CD4-positive, alpha-beta T cell treated with Interleukin-6 for 4 hours (primary cell): ENCODE measurements around the gene SPECC1L.

Source experiments
- DNase-seq: peaks from one replicate; pipeline ENCODE4 v3.0.0-alpha.2; 2020; ENCODE audit warnings: mixed read lengths

SPECC1L gene

DNA sequence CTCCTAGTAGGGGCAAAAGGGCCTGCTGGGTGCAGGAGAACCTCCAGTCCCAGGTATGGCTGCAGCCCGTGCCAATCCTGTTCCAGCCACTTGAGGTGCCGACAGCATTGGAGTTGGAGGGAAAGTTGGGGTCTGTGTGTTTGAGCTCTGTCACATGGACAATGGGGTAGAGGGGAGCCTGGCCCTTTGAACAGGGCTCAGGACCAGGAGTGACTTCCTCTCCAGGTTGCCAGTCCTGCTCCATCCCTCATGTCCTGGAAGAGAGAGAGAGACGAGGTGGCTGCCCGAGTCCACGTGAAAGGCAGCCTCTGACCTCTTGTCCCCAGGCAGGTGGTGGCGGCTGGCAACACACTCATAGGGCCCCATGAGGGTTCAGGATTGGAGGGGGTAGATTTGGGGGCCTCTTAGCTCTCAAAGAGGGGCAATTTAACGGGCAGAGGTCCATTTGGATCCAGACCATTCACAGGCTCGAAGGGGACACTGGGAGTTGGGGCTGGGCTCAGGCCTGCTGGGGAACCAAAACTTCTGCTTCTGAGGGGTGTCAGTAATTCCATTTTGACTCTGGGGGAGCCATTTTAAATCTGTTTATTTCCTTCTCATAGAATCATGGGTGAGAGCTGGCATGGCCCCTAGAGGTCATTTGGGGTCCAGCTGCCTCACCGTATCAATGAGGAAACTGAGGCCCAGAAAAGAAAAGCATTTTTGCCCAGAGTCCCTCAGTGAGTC is 160.8 kb downstream of the SPECC1L start:
- no peak for DNase-seq

DNA sequence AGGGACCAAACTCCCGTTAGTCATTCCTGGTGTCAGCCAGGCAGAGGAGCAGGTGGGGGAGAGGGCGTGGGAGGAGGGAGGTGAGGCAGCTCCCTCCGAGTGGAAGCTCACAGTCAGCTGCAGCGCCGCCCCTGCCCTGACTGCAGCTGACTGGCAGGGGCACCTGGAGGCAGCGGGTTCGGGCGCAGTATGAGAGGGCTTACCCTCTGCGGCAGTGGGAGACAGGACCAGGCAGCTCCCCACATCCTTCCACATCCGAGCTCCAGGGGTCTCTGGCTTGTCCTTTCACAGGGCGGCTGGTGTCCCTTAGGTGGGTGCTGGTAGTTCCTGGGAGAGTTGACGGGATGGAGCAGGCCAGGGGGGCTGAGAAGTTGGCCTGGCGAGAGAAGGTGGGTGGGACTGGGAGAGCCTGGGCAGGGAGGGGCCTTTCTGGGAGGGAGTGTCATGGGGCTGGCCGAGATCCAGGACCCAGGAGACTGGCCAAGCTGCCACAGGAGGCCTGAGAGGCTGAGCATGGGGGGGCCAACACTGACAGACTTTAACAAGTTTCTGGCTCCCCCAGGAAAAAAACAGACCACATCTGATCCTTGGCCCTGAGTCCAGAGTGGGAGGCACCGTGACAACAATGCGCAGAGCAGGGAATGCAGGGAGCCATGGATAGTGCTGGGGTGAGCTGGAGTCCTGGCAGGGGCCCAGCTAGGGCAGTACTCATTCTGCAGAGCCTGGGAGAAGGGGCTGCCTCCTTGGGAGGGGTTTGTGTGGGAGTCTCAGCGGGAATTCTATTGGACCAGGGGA is 161.6 kb downstream of the SPECC1L start:
- DNase-seq: peak; percentile 32

DNA sequence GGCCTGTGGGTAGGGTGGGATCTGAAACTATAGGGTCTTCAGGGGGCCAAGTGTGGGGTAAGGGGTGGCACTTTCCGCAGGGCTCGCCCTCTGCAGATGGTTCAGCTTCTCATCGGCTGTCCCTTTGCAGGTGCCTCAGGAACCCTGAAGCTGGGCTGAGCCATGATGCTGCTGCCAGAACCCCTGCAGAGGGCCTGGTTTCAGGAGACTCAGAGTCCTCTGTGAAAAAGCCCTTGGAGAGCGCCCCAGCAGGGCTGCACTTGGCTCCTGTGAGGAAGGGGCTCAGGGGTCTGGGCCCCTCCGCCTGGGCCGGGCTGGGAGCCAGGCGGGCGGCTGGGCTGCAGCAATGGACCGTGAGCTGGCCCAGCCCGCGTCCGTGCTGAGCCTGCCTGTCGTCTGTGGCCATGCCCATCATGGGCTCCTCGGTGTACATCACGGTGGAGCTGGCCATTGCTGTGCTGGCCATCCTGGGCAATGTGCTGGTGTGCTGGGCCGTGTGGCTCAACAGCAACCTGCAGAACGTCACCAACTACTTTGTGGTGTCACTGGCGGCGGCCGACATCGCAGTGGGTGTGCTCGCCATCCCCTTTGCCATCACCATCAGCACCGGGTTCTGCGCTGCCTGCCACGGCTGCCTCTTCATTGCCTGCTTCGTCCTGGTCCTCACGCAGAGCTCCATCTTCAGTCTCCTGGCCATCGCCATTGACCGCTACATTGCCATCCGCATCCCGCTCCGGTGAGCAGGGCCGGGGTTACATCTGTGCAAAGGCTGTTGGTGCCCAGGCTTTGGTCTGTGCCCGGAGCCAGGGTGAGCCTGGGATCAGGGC is 162.6 kb downstream of the SPECC1L start:
- no peak for DNase-seq

DNA sequence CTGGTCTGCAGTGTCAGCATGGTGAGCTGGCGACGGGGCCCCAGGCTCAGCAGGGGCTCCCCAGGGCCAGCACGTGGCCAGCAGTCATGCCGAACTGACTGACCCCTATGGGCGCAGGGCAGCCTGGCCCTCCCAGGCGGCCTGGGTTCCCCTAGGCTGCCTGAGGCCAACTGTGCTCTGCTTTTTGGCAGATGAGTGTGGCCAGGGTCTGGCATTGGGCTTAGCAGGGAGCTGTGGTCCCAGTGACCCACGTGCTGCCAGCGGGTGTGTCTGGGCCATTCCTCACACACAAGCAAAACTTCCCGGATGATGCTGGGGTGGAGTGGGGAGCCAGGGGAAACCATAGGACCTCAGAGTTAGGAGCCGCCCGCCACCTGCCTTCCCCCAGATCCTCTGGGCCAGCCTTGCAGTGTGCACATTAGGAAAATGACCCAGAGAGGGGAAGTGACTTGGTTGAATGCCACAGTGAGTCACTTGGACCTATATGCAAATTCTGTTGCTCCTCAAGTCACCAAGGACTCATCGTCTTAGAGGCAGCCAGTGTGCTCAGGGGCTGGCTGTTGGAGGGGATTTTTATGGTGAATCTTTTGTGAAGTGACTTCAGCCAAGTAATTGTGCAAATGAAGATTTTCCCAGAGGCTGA is 163.3 kb downstream of the SPECC1L start:
- peak; percentile 42 for DNase-seq

DNA sequence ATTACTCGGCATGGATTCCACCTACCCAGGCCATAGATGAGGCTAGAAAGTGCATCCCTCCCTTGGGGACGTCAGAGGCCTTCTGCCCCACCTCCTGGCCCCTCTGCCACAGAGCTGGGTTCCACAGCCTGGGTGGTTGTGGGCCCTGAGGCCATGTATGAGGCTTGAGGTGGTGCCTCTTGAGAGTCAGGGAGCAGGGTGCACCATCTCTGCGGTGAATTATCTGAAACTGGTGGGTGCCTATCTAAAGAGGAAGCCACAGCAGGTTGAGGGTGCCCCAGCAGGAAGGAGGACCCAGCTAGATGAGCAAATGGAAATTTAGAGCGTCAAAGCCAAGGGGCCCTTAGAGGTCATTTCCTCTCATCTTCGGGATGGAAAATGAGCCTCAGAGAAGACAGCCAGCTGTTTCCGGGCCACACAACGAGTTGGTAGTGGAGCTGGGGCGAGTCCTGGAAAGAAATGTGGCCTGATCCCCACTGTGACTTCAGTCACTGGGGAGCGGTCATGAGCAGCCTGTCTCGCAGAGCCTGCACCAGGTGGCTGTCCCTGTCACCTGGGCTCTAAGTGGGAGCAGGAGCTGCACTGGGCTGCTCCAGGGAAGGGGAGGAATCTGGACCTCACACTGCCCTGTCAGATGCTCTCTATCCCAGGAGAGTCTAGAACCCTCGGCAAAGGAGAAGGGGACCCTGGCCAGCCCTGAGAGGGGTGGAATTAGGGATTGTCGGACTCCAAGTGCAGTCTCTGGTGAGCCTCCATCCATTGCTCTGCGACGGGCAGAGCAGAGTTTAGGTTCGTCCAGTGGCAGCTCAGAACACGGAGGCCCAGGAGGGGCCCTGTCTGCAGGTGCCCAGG is 164.1 kb downstream of the SPECC1L start:
- peak; percentile 67 for DNase-seq

DNA sequence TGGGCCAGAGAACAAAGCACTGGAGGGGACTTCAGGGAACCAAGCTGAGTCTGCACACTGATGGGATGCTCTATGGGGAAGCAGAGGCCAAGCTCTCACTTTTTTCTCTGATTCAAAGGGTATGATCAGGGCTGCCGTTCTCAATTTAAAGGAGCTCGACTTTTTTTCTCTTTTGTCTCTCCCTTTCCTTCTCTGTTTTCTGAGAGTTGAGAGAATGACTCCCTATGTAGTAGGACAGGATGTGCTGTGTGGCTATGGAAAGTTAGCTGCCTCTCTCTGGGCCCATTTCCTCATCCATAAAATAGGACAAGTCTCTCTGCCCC is 164.7 kb downstream of the SPECC1L start:
- no peak for DNase-seq

DNA sequence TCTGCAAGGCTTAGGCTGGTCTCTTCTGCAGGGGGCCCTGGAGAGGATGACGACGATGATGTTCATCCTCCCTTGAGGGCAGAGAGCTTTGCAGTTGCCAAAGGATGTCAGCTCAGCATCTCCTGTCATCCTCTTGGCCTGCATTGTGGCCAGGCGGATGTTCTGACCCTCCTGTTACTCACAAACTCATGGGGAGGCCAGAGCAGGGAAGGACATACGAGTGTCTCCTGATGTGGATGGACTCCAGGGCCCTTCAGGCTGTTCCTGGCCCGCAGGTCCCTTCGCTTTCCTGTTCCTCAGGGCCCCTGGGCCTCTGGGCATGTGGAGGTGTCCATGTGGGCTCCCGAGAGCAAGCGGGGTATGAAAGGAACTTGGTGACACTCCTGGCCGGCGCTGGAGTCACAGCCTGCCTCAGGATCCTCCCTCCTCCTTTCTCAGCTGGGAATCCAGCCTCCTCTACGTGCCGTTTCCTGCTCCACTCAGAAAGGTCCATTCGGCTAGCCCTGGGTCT is 165.3 kb downstream of the SPECC1L start:
- DNase-seq: no peak

DNA sequence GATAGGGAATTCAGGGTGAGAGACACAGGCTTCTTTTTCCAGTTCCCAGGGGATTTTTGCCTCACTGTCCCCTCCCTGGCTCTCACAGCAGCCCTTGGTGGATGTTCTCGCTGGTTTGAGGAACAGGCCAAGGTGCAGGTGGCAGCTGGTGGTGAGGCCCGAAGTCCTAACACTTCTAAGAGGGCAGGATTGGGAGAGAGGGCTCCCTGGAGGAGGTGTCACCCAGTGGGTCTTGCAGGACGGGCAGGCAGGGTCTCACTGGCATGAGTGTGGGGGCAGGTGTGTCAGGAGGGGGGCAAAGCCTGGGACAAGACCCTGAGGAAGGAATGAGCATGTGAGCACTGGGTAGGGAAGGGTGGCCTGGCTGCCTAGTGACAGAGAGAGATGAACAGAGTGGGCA is 165.9 kb downstream of the SPECC1L start:
- no peak for DNase-seq

DNA sequence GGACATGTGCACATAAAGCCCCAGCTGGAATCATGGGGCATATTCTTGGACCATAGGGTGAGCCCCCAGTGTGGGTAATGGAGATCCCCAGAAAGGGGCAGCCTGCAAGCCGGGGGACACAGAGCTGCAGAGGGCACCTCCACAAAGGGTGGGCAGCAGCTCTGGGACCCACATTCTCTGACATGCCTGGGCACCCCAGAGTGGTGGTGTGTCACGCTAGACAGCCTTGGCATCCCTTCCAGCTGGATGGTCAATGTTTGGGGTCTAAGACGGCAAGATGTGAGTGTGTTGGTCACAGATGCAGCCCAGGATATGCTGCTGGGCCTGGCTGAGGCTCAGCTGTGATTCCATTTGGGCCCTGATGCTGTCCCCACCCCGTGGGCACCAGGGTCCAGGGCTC is 166.5 kb downstream of the SPECC1L start:
- no peak for DNase-seq

DNA sequence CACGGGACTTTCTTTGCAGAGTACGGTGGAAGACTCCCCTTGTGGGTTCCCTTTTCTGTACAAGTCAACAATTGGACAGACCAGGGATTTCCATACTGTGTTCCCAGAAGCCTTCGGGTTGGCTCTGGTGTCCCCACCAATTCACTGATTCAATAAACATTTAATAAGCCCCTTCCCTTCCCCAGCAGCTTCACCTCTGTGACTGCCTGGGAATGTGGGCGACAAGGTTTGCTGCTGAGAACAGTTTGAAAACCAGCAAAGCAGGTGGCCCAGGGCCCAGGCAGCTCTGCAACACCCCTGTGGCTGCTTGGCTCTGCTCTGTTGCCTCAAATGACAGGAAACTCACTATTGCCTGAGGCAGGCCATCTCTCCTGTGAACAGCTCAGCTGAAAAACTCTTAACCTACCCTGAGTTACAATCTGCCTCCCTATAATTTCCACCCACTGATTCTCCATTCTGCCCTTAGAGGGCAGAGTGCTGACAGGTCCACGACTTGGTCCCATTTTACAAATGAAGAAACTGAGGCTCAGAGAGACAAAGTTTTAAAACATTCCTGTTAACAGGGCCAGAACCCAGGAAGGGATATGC is 167.2 kb downstream of the SPECC1L start:
- no peak for DNase-seq

DNA sequence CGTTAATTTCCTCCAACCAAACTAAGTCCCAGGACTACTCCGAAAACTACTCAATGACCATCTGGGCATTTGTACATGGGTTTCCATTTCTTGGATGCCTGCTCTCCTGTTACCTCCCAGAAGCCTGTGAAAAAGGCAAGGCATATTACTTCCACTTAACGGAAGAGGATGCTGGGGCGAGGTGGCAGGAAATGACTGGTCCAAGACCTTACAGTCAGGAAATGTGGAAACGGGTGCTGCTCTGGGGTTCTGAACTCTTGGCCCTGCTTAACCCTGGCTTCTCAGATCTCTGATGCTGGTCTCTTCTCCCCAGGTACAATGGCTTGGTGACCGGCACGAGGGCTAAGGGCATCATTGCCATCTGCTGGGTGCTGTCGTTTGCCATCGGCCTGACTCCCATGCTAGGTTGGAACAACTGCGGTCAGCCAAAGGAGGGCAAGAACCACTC is 169.7 kb downstream of the SPECC1L start:
- no peak for DNase-seq

DNA sequence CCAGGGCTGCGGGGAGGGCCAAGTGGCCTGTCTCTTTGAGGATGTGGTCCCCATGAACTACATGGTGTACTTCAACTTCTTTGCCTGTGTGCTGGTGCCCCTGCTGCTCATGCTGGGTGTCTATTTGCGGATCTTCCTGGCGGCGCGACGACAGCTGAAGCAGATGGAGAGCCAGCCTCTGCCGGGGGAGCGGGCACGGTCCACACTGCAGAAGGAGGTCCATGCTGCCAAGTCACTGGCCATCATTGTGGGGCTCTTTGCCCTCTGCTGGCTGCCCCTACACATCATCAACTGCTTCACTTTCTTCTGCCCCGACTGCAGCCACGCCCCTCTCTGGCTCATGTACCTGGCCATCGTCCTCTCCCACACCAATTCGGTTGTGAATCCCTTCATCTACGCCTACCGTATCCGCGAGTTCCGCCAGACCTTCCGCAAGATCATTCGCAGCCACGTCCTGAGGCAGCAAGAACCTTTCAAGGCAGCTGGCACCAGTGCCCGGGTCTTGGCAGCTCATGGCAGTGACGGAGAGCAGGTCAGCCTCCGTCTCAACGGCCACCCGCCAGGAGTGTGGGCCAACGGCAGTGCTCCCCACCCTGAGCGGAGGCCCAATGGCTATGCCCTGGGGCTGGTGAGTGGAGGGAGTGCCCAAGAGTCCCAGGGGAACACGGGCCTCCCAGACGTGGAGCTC is 170.2 kb downstream of the SPECC1L start:
- DNase-seq: no peak

DNA sequence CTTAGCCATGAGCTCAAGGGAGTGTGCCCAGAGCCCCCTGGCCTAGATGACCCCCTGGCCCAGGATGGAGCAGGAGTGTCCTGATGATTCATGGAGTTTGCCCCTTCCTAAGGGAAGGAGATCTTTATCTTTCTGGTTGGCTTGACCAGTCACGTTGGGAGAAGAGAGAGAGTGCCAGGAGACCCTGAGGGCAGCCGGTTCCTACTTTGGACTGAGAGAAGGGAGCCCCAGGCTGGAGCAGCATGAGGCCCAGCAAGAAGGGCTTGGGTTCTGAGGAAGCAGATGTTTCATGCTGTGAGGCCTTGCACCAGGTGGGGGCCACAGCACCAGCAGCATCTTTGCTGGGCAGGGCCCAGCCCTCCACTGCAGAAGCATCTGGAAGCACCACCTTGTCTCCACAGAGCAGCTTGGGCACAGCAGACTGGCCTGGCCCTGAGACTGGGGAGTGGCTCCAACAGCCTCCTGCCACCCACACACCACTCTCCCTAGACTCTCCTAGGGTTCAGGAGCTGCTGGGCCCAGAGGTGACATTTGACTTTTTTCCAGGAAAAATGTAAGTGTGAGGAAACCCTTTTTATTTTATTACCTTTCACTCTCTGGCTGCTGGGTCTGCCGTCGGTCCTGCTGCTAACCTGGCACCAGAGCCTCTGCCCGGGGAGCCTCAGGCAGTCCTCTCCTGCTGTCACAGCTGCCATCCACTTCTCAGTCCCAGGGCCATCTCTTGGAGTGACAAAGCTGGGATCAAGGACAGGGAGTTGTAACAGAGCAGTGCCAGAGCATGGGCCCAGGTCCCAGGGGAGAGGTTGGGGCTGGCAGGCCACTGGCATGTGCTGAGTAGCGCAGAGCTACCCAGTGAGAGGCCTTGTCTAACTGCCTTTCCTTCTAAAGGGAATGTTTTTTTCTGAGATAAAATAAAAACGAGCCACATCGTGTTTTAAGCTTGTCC is 171.0 kb downstream of the SPECC1L start:
- DNase-seq: no peak

DNA sequence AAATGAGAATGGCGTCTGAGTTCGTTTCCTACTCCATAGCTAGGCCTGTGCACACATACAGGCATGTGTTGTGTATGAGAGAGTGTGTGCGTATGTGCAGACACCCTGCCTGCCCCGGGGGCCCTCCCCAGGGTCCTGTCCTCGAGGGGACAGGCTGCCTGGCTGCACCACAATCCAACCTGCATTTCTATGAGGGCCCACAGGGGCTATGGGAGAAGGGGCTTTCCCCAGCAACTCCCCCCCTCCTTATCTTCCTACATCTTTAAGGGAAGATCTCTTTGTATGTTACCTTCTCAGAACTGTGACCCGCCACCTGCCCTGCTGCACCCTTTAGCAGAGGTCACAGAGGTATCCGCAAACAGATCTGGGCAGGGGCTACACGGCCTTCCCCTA is 171.7 kb downstream of the SPECC1L start:
- DNase-seq: no peak

DNA sequence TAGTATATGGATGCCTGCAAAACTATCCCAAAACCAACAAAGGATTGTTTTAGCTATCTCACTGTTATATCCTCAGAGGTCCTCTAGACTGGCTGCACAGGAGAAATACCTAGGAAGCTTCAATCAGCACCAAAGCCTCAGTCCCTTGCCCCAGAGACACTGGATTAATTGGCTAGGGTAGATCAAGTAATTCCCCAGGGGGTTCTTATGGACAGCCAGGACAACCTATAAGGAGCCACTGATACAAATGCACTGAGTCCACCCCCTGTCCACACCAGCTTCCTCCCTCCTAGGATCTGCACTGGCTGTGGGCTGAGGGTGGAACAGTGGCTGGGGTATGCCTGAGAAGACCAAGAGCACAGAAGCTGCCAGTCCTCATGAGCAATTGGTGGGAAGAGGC is 173.0 kb downstream of the SPECC1L start:
- DNase-seq: no peak

DNA sequence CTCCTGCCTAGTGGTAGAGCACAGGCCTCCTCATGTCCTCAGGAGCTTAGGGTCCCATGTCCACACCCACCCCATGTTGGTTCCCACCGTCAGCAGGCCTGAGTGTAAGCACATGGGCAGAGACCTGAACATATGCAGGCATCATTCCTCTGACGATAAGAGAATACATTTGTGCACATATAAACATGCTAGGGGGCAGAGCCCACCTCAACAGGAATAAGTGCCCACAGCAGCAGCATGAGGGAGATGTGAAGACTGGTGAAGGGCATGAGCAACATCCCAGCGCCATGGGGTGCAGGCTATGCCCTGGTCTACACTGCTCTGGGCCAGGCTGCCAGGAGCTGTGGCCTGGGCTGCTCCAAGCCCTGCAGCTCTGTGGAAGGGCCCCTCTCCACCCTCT is 173.6 kb downstream of the SPECC1L start:
- no peak for DNase-seq

DNA sequence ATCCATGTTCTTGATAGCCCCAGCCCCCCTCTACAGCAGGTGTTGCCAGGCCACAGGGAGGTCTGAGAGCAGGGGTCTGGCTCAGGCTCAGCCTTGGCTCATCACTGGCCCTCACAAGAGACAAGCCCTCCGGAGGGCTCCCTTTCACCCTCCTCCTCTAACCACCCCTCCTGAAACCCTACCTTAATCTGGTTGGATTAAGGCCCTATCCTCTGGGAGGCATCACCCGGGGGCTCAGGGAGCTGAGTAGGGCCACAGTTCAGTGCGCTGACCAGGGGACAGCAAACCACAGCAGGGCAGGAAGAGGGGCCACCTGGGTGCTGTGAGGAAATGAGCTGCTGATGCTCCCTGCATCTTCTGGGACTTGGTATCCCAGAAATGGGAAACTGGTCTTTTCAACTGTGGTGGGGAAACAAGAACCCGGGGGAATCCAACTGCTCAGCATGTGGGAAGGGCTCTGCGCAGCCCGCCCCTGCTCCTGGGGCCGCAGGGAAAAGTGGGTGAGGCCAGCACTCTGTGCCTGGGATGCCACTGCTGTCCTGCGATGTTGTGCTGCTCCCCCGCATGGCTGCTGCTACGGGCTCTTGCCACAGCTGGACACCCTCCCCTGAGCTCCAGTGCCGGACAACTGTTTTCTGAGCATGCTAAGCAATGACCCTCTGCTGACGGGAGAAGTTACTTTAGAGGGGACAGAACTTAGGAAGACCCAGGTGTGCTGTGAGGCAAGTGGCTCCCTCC is 174.3 kb downstream of the SPECC1L start:
- no peak for DNase-seq

DNA sequence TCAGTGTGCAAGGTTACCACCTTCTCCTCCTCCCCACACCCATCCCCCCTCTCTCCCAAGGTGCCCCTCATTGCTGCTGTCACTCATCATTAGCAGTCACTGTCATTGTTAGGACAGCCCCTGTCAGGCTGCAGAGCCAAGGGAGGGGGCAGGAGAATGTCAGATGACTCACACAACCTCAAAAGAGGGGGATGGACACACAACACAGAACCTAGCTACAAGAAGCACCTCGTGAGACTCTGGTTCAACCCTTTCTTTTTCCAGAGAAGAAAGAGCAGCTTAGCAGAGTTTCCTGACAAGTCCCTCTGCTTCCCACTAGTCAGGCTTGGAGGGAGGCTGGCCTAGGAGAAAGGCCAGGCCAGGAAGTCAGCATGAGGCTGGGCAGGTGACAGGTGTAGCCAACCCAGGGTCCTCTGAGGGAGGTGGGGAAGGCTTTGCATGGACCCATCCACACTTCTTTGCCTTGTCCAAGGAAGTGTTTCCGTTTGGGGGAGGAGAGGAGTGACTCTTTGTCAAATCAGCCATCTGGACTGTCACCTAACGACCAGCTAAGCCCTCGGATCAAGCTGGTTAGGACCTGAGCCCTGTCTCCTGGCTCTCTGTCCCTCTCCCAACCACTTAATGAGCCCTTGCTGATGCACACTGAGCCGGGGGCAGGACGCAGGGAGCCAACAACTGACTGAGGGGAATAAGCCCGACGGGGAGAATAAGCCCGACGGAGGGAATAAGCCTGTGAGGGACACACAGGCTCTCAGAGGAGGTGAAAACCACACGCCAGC is 175.0 kb downstream of the SPECC1L start:
- no peak for DNase-seq
